Measurements from ENCODE around the gene TMEM80.
A peak's percentile ranks its signal among the peaks of the same experiment; 100 is the strongest.

GRCh38 chr11:662689-663274 is 32.8 kb upstream of the TMEM80 start:
- TF ChIP-seq EZH2 (IDR thresholded peaks at IDR 0.05; ENCODE audit: low read length, missing control alignments), result no peak
- TF ChIP-seq, protein P1, sequence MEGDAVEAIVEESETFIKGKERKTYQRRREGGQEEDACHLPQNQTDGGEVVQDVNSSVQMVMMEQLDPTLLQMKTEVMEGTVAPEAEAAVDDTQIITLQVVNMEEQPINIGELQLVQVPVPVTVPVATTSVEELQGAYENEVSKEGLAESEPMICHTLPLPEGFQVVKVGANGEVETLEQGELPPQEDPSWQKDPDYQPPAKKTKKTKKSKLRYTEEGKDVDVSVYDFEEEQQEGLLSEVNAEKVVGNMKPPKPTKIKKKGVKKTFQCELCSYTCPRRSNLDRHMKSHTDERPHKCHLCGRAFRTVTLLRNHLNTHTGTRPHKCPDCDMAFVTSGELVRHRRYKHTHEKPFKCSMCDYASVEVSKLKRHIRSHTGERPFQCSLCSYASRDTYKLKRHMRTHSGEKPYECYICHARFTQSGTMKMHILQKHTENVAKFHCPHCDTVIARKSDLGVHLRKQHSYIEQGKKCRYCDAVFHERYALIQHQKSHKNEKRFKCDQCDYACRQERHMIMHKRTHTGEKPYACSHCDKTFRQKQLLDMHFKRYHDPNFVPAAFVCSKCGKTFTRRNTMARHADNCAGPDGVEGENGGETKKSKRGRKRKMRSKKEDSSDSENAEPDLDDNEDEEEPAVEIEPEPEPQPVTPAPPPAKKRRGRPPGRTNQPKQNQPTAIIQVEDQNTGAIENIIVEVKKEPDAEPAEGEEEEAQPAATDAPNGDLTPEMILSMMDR (conservative IDR thresholded peaks at IDR 0.05 in 1 of 2, IDR thresholded peaks at IDR 0.05 in 1 of 2; ENCODE audit: low read depth in 1 of 2, low read length in 2 of 2), result peak; percentile 73 to 75

Data from fibroblast of lung (primary cell).